C4-2B (cell line): ENCODE measurements around the gene CAST.

Experiments used
- H3K27ac ChIP-seq: fragments of 450-650 bp; 2 replicates; pipeline ENCODE4 v1.5.1; 2017
- ZFX ChIP-seq: fragments of 450-650 bp; IDR thresholded peaks from 2 replicates; pipeline ENCODE4 v1.6.1; 2017
- TF ChIP-seq, protein P1 (sequence below): fragments of 450-650 bp; conservative IDR thresholded peaks from 2 replicates; pipeline ENCODE4 v1.5.1; 2017; ENCODE audit warnings: mild to moderate bottlenecking

CAST gene

DNA sequence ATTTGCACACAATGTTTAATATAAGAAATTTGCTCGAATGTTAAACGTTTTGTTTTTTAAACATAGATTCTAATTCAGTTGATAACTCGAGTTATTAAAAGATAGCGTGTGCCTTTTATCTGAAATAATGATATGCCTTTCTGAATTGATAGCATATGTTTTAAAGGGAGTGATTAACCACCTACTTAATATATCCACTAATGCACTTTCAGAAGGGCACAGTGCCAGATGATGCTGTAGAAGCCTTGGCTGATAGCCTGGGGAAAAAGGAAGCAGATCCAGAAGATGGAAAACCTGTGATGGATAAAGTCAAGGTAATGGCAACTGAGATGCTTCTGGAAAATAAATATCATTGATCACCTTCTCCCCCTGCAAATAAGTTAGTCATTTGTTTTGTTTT lies 91.7 kb downstream of the CAST start:
- TF ChIP-seq, protein P1, sequence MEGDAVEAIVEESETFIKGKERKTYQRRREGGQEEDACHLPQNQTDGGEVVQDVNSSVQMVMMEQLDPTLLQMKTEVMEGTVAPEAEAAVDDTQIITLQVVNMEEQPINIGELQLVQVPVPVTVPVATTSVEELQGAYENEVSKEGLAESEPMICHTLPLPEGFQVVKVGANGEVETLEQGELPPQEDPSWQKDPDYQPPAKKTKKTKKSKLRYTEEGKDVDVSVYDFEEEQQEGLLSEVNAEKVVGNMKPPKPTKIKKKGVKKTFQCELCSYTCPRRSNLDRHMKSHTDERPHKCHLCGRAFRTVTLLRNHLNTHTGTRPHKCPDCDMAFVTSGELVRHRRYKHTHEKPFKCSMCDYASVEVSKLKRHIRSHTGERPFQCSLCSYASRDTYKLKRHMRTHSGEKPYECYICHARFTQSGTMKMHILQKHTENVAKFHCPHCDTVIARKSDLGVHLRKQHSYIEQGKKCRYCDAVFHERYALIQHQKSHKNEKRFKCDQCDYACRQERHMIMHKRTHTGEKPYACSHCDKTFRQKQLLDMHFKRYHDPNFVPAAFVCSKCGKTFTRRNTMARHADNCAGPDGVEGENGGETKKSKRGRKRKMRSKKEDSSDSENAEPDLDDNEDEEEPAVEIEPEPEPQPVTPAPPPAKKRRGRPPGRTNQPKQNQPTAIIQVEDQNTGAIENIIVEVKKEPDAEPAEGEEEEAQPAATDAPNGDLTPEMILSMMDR = no peak
- TF ChIP-seq ZFX = no peak
- H3K27ac ChIP-seq = no peak overlapping the region

DNA sequence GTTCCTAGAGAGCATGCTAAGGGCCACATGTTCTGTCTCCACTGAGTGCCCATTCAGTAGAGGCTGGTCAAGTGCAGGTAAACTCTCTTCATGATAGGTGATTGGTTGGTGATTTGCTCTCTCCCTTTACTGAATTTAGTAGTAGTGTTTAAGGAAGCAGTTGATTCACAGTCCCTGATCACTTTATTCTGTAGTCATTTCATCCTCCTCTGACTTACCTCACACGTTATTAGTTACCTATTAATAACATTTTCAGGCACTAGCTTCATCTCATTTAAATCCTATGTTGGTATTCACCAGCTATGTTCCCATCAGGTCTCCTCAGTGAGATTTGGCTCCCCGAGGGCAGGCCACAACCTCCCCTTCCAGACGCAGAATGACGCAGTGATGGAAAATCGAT lies 93.7 kb downstream of the CAST start:
- no peak overlapping the region for H3K27ac ChIP-seq
- TF ChIP-seq, protein P1 = no peak
- TF ChIP-seq ZFX = no peak

DNA sequence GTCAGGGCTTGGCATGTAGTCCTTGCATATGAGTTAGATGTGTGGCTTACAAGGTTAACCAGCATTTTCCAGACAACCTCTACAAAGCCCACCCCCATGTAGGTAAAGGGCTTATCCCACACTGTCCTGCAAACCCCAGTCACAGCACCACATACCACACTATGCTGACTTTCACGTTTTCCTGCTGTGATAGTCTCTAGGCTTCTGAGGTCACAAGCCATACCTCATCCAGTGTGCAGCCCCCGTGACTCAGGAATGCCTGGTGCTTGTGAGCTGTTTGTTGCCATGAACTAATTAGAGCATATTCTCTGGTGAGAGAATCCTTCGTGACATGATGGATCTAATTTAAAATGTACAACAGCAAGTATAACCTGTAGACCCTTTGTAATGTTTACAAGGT lies 94.8 kb downstream of the CAST start:
- TF ChIP-seq, protein P1 = no peak
- TF ChIP-seq ZFX = no peak
- no peak overlapping the region for H3K27ac ChIP-seq

DNA sequence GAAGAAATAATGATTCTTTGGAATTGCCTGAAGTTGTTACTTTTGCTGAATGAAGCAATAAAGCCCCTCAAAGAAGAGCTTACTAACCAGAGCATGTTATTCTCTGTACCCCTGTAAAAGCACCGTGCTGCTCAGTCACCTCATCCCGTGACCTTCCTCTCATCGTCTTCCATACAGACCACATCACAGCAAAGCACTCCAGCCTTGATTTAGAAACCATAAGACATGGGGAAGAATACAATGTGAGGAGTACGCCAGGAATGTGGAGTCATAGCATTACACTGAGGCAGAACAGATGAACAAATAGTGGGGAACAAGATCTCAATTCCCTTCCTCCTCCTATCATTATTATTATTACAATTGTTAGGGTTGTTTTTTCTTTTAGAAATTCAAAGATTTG lies 96.4 kb downstream of the CAST start:
- no peak for TF ChIP-seq ZFX
- TF ChIP-seq, protein P1 = no peak
- no peak overlapping the region for H3K27ac ChIP-seq

DNA sequence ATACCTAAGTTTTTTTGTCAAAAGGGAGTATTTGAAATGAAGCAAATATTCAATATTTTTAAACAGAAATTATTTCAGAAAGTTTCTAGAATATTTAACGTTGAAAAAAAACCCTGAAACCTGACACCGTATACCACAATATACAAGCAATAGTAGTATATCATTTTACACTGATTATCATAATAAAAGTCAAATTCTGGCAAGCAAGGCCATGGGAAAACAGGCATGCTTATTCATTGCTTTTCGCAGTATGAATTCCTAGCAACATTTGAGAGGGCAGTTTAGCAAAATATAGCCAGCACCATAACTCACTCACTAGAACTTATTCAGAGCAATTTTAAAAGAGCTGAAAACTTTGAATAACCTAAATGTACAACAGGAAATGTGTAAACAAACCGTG lies 99.4 kb downstream of the CAST start:
- no peak for TF ChIP-seq ZFX
- TF ChIP-seq, protein P1 = no peak

DNA sequence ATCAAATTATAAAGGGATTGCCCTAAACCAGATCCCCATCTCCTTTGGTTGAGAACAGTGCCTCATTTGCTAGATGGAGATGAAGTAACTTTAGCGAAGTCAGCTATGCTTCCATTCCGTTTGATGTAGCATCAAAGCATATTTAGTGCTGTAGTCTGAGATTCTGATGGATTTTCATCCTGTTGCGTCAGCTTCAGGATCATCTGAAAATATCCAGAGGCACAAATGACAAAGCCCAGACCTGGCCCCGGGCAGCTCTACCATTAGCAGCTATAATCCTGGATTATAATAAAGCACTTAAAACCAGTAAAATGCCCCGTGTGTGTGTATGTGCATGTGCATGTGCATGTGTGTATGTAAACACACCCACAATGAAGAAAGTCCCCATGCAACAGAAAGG lies 100.8 kb downstream of the CAST start:
- TF ChIP-seq, protein P1 = no peak
- H3K27ac ChIP-seq = no peak overlapping the region

More for the DNA sequence above, 99.4 kb downstream of the CAST start:
- H3K27ac ChIP-seq = no peak overlapping the region

DNA sequence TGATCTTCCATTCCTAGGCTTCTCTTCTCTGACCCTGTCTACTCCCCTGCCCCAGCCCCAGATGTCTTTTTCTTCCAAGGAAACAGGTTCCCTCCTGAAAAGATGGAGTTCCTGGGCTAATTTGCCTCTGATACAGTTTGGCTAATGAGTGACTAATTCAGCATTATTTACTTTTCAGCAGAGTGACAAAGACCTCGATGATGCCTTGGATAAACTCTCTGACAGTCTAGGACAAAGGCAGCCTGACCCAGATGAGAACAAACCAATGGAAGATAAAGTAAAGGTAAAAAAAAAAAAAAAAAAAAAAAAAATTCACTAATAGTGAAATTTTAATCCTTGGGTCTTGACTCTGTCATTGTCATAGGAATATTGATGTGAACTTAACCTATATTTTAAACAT lies 102.9 kb downstream of the CAST start:
- no peak for TF ChIP-seq ZFX
- TF ChIP-seq, protein P1 = no peak
- no peak overlapping the region for H3K27ac ChIP-seq
